Ovary (tissue), 9 donors: ENCODE measurements around the gene PADI1. TPM values are rescaled to one million over a fixed set of nuclear protein-coding genes. Genes with fewer than 3 reads are reported as not detected.

Experiments used
- DNase-seq, 5 donors: peaks; one replicate each; pipeline ENCODE4 v3.0.0-alpha.2; 2019 to 2020
- H3K27ac ChIP-seq, 2 donors: fragments of 200-600 bp; one replicate each; pipeline versions ENCODE4 v1.5.1 to v1.8.0; 2019 to 2022
- H3K27me3 ChIP-seq: fragments of 200-600 bp; one replicate; pipeline ENCODE4 v1.8.0; 2022
- H3K36me3 ChIP-seq: fragments of 200-600 bp; sonication (generic); one replicate; pipeline ENCODE4 v1.5.1; 2019
- H3K4me1 ChIP-seq: one replicate; pipeline ENCODE4 v1.8.1; 2013; ENCODE audit warnings: mild to moderate bottlenecking, moderate library complexity; ENCODE audit not compliant: insufficient read depth
- H3K4me3 ChIP-seq: fragments of 200-600 bp; sonication (generic); one replicate; pipeline ENCODE4 v1.5.1; 2017
- H3K9me3 ChIP-seq, 2 donors: fragments of 200-600 bp in 1 of 2; sonication (generic) in 1 of 2; one replicate each; pipeline versions ENCODE4 v1.5.1 to v1.8.1; 2013 to 2019; ENCODE audit warnings: mild to moderate bottlenecking in 1 of 2, moderate library complexity in 1 of 2
- EP300 ChIP-seq: sonication (generic); formaldehyde crosslinking; IDR thresholded peaks from one replicate; pipeline ENCODE4 v1.6.1; 2017; ENCODE audit warnings: antibody characterized with exemption
- POLR2A ChIP-seq: fragments of 450-650 bp; IDR thresholded peaks from one replicate; pipeline ENCODE4 v1.6.1; 2017; ENCODE audit warnings: antibody characterized with exemption, mild to moderate bottlenecking, moderate library complexity
- WGBS, 3 donors: extraction: QIAGEN DNeasy Blood & Tissue Kit in 1 of 3; methylation state at CpG; one replicate each; pipeline versions ENCODE4 v1.1.5 to v1.1.7; 2013 to 2017; 5-methylcytosine and 5-hydroxymethylcytosine counted together
- intact Hi-C, 4 donors: fragments of 100-400 bp; cut with DNase I; formaldehyde crosslinking; loops; one replicate each; pipeline versions ENCODE4 v1.11.0 to v1.15.1; 2022 to 2023
- polyA plus RNA-seq, 2 donors: library from polyadenylated mRNA; stranded (reverse); fragments of 200-250 nt in 1 of 2; fragments of 350-450 nt in 1 of 2; fragmentation: Illumina TruSeq in 1 of 2; extraction: RNeasy Lipid Tissue Mini Kit (QIAGEN cat#74804) in 1 of 2; gene quantifications; one replicate each; pipeline ENCODE4 v1.2.3, GENCODE V29; 2013 to 2014
- total RNA-seq, 7 donors: library from RNA; depleted of rRNA in 2 of 7; stranded (reverse); fragments of >200 nt in 2 of 7; fragmentation: NEBNext Ultra II Directional in 3 of 7; extraction: Animal tissue kit (Norgen Biotek cat#: 25700) in 3 of 7; gene quantifications; one replicate each; pipeline versions ENCODE4 v1.1.0 to v1.2.4, GENCODE V29; 2016 to 2023
- TF ChIP-seq, protein P1 (sequence below), 3 donors: fragments of 450-650 bp in 2 of 3; fragments of 200-600 bp in 1 of 3; IDR thresholded peaks; one replicate each; pipeline versions ENCODE4 v1.5.1 to v1.8.0; 2016 to 2022; ENCODE audit warnings: antibody characterized with exemption in 3 of 3, mild to moderate bottlenecking in 1 of 3
- donor health status: DM: no; HTN: no; CAD: no; lungs with moderate emphysema.
- donor health status: DM: no; HTN: no; CAD: no.
- donor health status: Bipolar disorder and iron deficiency.
- donor health status: DM: yes; HTN: yes; CAD: no.
- donor health status: DM: no; HTN: no; CAD: no.
- donor health status: DM: yes; HTN: yes; CAD: no.

The PADI1 gene
- total and polyA plus RNA-seq, 9 donors = 0.07 TPM; not detected in 8

DNA sequence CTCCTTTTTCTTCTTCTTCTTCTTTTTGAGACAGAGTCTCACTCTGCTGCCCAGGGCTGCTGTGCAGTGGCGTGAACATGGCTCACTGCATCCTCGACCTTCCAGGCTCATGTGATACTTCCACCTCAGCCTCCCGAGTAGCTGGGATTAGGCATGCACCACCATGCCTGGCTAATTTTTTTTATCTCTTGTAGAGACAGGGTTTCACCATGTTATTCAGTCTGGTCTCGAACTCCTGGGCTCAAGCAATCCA is 13.0 kb upstream of the PADI1 start:
- Histone ChIP-seq H3K27ac (no peak overlapping the region), H3K9me3 (no peaks in the 10 kb centered on the region), H3K36me3 (no peaks in the 10 kb centered on the region), H3K4me3 (no peak overlapping the region), H3K27me3 (no peaks in the 10 kb centered on the region), H3K4me1 (no peaks in the 10 kb centered on the region)
- intact Hi-C loops = no loop called here
- 79 to 86% (median 84%) methylated on average over 4 of the region's 4 CpGs for WGBS, 3 donors
- TF ChIP-seq EP300 (no peak), POLR2A (no peak)
- TF ChIP-seq, protein P1, sequence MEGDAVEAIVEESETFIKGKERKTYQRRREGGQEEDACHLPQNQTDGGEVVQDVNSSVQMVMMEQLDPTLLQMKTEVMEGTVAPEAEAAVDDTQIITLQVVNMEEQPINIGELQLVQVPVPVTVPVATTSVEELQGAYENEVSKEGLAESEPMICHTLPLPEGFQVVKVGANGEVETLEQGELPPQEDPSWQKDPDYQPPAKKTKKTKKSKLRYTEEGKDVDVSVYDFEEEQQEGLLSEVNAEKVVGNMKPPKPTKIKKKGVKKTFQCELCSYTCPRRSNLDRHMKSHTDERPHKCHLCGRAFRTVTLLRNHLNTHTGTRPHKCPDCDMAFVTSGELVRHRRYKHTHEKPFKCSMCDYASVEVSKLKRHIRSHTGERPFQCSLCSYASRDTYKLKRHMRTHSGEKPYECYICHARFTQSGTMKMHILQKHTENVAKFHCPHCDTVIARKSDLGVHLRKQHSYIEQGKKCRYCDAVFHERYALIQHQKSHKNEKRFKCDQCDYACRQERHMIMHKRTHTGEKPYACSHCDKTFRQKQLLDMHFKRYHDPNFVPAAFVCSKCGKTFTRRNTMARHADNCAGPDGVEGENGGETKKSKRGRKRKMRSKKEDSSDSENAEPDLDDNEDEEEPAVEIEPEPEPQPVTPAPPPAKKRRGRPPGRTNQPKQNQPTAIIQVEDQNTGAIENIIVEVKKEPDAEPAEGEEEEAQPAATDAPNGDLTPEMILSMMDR (IDR thresholded peaks at IDR 0.05) = no peak
- peak in 1 of 5 donors; percentile 2 for DNase-seq

DNA sequence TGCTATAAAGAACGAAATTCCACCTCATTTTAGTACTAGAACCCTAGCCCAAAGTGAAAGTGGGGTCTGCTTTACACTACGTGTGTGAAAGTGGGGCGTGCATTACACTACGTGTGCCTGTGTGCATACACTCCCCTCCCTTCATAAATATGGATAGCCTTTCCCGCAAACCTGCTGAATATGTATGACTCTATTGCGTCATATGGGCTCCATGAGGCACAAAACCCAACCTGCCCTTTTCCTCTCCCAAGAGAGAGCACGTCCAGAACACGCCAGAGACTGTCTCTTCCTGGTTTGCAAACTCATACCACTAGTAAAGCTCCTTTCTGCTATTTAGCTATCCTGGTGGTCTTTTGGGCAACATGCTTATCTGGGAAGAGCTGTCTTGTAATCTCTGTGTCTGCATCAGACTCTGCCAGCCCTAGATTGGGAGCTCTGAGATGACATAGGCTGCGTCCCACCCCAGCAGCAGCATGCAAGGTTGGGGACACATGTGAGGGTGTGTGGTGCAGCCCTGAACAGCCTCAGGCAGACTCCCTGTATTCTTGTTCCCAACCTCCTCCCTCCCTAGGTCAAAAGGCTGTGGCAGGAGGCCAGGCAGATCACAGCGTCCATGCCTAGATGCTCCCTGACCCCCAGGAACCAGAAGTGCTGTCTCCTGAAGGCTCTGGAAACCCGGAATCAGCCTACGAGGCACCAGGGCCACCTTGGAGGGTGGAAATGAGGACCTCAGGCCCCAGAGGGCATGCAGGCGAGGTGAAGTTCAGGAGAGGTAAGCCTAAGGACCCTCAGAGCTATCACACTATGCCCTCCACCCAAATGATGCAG is 12.3 kb upstream of the PADI1 start:
- Histone ChIP-seq H3K4me3 (no peak overlapping the region), H3K36me3 (no peaks in the 10 kb centered on the region), H3K27me3 (no peaks in the 10 kb centered on the region), H3K4me1 (no peaks in the 10 kb centered on the region), H3K27ac (no peak overlapping the region), H3K9me3 (no peaks in the 10 kb centered on the region)
- 77 to 81% (median 78%) methylated on average over 13 of the region's 13 CpGs for WGBS, 3 donors
- TF ChIP-seq POLR2A = no peak
- TF ChIP-seq, protein P1 (IDR thresholded peaks at IDR 0.05) = no peak
- no peak for TF ChIP-seq EP300
- intact Hi-C loops = no loop called here
- peak in 1 of 5 donors; percentile 21 for DNase-seq

DNA sequence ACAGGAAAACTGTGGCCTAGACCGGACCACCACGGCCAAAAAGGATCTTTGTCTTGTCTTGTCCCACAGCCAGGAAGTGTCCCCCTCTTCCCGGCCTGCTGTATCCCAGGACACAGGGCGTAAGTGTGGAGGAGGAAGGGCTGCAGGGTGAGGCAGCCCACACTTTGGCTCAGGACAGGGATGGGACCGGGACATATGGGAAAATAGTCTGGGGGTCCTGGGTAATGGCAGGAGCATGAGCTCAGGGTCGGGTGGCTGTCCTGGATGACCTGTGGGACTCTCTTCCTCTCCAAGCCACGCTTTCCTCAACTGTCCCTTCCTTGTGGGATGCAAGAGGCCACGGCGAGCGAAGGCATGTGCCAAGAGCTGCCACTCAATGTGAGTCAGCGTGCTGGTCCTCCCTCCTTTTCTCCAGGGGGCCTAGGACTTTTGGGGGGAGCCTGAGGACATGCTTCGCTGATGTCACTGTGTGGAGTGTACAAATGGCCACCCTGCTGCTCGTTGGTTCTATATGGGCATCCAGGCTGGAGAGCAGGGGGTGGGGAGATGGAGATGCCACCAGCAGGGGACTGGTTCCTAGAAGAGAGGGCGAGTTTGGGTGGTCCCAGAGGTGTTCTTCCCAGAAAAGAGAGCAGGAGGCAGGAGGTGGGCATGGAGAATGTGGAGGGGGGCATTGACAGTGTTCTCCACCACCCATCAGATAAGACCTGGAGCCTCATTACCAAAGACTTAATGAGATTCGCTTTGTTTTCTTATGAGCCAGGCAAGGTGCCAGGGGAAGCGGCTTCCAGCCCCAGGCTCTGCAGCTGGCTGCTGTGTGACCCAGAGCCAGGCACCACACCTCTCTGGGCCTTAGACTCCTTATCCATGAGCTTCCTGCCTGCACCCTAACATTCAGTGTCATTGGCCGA is 11.5 kb upstream of the PADI1 start:
- Histone ChIP-seq H3K4me1 (no peaks in the 10 kb centered on the region), H3K36me3 (no peaks in the 10 kb centered on the region), H3K27ac (no peak overlapping the region), H3K9me3 (no peaks in the 10 kb centered on the region), H3K4me3 (no peak overlapping the region), H3K27me3 (no peaks in the 10 kb centered on the region)
- intact Hi-C loops = no loop called here
- peak in 1 of 5 donors; percentile 3 for DNase-seq
- 76 to 79% (median 78%) methylated on average over 16 to 17 of the region's 17 CpGs for WGBS, 3 donors
- TF ChIP-seq, protein P1 (IDR thresholded peaks at IDR 0.05) = no peak
- TF ChIP-seq POLR2A (no peak), EP300 (no peak)

DNA sequence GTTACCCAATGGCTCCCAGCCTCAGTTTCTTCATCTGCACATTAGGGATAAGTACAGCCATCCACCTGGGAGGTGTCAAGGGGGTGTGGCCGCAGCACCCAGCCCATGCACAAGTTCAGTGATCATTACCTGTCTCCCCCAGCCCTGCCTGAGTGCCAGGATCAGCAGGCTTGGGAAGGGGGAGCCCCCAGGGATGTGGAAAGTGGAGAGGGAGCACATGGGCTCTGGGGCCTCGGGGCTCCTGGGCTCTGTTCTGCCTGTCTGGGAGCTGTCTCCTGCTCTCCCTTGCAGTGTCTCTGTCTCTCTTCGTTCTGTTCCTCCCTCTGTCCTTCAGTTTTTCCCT is 10.8 kb upstream of the PADI1 start:
- Histone ChIP-seq H3K9me3 (no peaks in the 10 kb centered on the region), H3K27me3 (no peaks in the 10 kb centered on the region), H3K27ac (no peak overlapping the region), H3K4me1 (no peaks in the 10 kb centered on the region), H3K4me3 (no peak overlapping the region), H3K36me3 (no peaks in the 10 kb centered on the region)
- intact Hi-C loops = no loop called here
- peak in 1 of 5 donors; percentile 14 for DNase-seq
- TF ChIP-seq, protein P1 (IDR thresholded peaks at IDR 0.05) = no peak
- TF ChIP-seq POLR2A = no peak
- no peak for TF ChIP-seq EP300
- 65 to 81% (median 76%) methylated on average over 3 of the region's 3 CpGs for WGBS, 3 donors
